ENCODE measurements around the gene CD72.

CD72 gene

DNA sequence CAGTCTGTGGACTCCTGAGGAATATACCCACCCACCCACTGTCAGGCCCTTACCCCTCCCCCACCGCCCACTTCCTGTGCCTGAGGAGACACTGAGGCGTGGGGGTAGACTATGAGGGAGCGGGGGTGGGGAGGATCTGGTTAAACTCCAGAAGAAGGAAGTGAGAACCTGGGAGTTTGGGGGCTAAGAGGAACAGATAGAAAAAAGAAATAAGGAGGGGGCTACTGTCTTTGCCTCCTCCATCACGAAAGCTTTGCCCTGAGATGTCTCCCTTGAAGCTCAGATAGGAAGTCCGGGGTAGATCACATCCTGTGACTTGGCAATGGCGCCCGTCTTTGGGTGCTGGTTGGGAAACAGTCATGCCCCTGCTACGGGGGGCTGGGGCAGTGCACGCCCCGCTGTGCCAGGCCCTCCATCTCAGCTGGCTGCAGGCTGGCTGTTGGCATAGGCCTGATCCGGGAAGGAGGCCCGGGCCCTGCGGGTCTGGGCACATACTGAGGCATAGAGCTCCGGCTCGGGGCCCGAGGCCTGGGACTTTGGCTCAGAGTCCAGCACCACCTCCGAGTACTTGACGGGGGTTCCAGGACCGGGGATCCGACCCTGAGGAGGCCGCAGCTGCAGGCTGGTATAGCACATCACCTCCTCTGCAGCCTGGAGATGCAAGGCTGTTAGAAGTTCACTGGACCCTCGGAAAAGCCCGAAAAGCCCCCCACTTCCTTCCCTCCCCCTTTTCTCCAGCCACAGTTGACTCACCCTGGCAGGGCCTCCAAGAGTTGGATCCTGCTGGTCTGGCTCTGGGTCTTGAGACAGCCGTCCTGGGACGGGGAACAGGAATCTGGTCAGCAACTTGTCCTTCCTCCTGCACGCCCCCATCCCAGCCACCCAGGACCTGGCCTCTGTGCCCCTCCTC, 31.5 kb upstream of the CD72 start:
- Histone ChIP-seq H3K9me3 (ENCODE audit: control insufficient read depth, insufficient read depth, low read depth, low read length) (no peaks in the 10 kb centered on the region), H3K4me1 (ENCODE audit: control insufficient read depth, insufficient read depth, low read length) (no peaks in the 10 kb centered on the region), H3K4me3 (ENCODE audit: low read depth, low read length) (no peak overlapping the region), H3K36me3 (ENCODE audit: control insufficient read depth in 2 of 2, insufficient read depth in 1 of 2, low read length in 2 of 2) (no peaks in the 10 kb centered on the region), H3K27ac (ENCODE audit: extremely low read depth, low read depth, low read length) (no peak overlapping the region)
- POLR2A ChIA-PET: interaction anchor here (1.2 to 4.5 kb wide), 2 partner anchors 8 to 9 kb away, joined by 3 to 41 read pairs; partner anchors contain the start of genes CCDC107 and RMRP
- CTCF ChIA-PET: interaction anchor here (2.2 kb wide), 1 partner anchor 83 kb away, joined by 11 read pairs; the partner anchor contains the start of genes CREB3 and TLN1
- TF ChIP-seq ZNF280D (tag by site-specific recombination; IDR thresholded peaks at IDR 0.05): no peak
- TF ChIP-seq ZBTB7A (tag by site-specific recombination; IDR thresholded peaks at IDR 0.05; ENCODE audit: low read depth): no peak
- no peak for TF ChIP-seq ZEB2 (tag by site-specific recombination; IDR thresholded peaks at IDR 0.05)
- no peak for TF ChIP-seq ZNF19 (tag by site-specific recombination; IDR thresholded peaks at IDR 0.05; ENCODE audit: low read depth)
- TF ChIP-seq ZSCAN30 (tag by site-specific recombination; IDR thresholded peaks at IDR 0.05): no peak
- TF ChIP-seq, protein P1, sequence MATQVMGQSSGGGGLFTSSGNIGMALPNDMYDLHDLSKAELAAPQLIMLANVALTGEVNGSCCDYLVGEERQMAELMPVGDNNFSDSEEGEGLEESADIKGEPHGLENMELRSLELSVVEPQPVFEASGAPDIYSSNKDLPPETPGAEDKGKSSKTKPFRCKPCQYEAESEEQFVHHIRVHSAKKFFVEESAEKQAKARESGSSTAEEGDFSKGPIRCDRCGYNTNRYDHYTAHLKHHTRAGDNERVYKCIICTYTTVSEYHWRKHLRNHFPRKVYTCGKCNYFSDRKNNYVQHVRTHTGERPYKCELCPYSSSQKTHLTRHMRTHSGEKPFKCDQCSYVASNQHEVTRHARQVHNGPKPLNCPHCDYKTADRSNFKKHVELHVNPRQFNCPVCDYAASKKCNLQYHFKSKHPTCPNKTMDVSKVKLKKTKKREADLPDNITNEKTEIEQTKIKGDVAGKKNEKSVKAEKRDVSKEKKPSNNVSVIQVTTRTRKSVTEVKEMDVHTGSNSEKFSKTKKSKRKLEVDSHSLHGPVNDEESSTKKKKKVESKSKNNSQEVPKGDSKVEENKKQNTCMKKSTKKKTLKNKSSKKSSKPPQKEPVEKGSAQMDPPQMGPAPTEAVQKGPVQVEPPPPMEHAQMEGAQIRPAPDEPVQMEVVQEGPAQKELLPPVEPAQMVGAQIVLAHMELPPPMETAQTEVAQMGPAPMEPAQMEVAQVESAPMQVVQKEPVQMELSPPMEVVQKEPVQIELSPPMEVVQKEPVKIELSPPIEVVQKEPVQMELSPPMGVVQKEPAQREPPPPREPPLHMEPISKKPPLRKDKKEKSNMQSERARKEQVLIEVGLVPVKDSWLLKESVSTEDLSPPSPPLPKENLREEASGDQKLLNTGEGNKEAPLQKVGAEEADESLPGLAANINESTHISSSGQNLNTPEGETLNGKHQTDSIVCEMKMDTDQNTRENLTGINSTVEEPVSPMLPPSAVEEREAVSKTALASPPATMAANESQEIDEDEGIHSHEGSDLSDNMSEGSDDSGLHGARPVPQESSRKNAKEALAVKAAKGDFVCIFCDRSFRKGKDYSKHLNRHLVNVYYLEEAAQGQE (tag by site-specific recombination; IDR thresholded peaks at IDR 0.05): no peak
- TF ChIP-seq, protein P2, sequence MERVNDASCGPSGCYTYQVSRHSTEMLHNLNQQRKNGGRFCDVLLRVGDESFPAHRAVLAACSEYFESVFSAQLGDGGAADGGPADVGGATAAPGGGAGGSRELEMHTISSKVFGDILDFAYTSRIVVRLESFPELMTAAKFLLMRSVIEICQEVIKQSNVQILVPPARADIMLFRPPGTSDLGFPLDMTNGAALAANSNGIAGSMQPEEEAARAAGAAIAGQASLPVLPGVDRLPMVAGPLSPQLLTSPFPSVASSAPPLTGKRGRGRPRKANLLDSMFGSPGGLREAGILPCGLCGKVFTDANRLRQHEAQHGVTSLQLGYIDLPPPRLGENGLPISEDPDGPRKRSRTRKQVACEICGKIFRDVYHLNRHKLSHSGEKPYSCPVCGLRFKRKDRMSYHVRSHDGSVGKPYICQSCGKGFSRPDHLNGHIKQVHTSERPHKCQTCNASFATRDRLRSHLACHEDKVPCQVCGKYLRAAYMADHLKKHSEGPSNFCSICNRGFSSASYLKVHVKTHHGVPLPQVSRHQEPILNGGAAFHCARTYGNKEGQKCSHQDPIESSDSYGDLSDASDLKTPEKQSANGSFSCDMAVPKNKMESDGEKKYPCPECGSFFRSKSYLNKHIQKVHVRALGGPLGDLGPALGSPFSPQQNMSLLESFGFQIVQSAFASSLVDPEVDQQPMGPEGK (tag by site-specific recombination; IDR thresholded peaks at IDR 0.05): no peak
- TF ChIP-seq GLIS2 (tag by site-specific recombination; IDR thresholded peaks at IDR 0.05): no peak
- TF ChIP-seq RBAK (tag by site-specific recombination; IDR thresholded peaks at IDR 0.05): no peak
- no peak for TF ChIP-seq ZNF157 (tag by site-specific recombination; IDR thresholded peaks at IDR 0.05)
- no peak for TF ChIP-seq OSR2 (tag by site-specific recombination; IDR thresholded peaks at IDR 0.05)
- no peak for TF ChIP-seq ZNF23 (tag by site-specific recombination; IDR thresholded peaks at IDR 0.05; ENCODE audit: borderline replicate concordance)
- no peak for TF ChIP-seq ZNF501 (tag by site-specific recombination; IDR thresholded peaks at IDR 0.05)
- TF ChIP-seq, protein P3, sequence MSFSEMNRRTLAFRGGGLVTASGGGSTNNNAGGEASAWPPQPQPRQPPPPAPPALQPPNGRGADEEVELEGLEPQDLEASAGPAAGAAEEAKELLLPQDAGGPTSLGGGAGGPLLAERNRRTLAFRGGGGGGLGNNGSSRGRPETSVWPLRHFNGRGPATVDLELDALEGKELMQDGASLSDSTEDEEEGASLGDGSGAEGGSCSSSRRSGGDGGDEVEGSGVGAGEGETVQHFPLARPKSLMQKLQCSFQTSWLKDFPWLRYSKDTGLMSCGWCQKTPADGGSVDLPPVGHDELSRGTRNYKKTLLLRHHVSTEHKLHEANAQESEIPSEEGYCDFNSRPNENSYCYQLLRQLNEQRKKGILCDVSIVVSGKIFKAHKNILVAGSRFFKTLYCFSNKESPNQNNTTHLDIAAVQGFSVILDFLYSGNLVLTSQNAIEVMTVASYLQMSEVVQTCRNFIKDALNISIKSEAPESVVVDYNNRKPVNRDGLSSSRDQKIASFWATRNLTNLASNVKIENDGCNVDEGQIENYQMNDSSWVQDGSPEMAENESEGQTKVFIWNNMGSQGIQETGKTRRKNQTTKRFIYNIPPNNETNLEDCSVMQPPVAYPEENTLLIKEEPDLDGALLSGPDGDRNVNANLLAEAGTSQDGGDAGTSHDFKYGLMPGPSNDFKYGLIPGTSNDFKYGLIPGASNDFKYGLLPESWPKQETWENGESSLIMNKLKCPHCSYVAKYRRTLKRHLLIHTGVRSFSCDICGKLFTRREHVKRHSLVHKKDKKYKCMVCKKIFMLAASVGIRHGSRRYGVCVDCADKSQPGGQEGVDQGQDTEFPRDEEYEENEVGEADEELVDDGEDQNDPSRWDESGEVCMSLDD (tag by site-specific recombination; IDR thresholded peaks at IDR 0.05): no peak
- TF ChIP-seq PRDM4 (tag by site-specific recombination; IDR thresholded peaks at IDR 0.05): no peak
- TF ChIP-seq PBX3 (CRISPR knock-in tag; IDR thresholded peaks at IDR 0.05): no peak
- TF ChIP-seq ZBTB44 (tag by site-specific recombination; IDR thresholded peaks at IDR 0.05): no peak
- no peak for TF ChIP-seq ZNF202 (tag by site-specific recombination; IDR thresholded peaks at IDR 0.05; ENCODE audit: borderline replicate concordance)

All from HEK293 (cell line).